ENCODE measurements around the gene KRT26.

GRCh38 chr17:40751065-40751464 lies 20.9 kb downstream of the KRT26 start:
- TF ChIP-seq CTCF (IDR thresholded peaks at IDR 0.05) (no peak), POLR2A (IDR thresholded peaks at IDR 0.05) (no peak)
